IMR-90 (cell line): ENCODE measurements around the gene PRPS1L1. TPM values are rescaled to one million over a fixed set of nuclear protein-coding genes. Genes with fewer than 3 reads are reported as not detected.
A peak's percentile ranks its signal among the peaks of the same experiment; 100 is the strongest.

ENCODE experiments used
- ATAC-seq: fragments of 200-7000 bp; cut with Tn5 transposase; 2 replicates; pipeline ENCODE4 v1.9.1; 2020; ENCODE audit warnings: low read depth, mild to moderate bottlenecking, moderate library complexity
- BruUV-seq: library from RNA; stranded (reverse); fragments of 400-500 nt; replicated peaks from 2 replicates; lab custom pipeline; 2021; lab: Mats Ljungman, UMichigan
- CTCF ChIA-PET: fragments of 300-600 bp; formaldehyde crosslinking; extraction: SDS; loops from one replicate; lab custom pipeline; 2021; ENCODE audit warnings: antibody characterized with exemption; lab: Yijun Ruan, JAX
- POLR2A ChIA-PET: fragments of 300-600 bp; sonication (Branson Sonifier 250); formaldehyde crosslinking; loops from one replicate; lab custom pipeline; 2022; ENCODE audit warnings: antibody characterized with exemption; ENCODE audit not compliant: unreplicated experiment; lab: Charles Lee
- DNase-seq: peaks from one replicate; pipeline ENCODE4 v3.0.0; 2013
- H2AFZ ChIP-seq: replicated peaks from 2 replicates; pipeline ENCODE3; 2013; ENCODE audit warnings: low read length, mild to moderate bottlenecking; ENCODE audit not compliant: poor library complexity
- H2AK5ac ChIP-seq: 2 replicates; pipeline ENCODE4 v1.6.1; 2013; ENCODE audit warnings: low read depth, low read length, inconsistent platforms
- H2AK9ac ChIP-seq: replicated peaks from 2 replicates; pipeline ENCODE3; 2013; ENCODE audit warnings: mild to moderate bottlenecking, low read depth, low read length, moderate library complexity; ENCODE audit not compliant: poor library complexity
- H2BK120ac ChIP-seq: 2 replicates; pipeline ENCODE4 v1.6.1; 2013; ENCODE audit warnings: low read depth, low read length, inconsistent platforms
- H2BK15ac ChIP-seq: 3 replicates; pipeline ENCODE4 v1.6.1; 2013; ENCODE audit warnings: low read depth, low read length, inconsistent platforms
- H2BK20ac ChIP-seq: 2 replicates; pipeline ENCODE4 v1.6.1; 2013; ENCODE audit warnings: low read depth, mild to moderate bottlenecking, inconsistent platforms, low read length, moderate library complexity
- H2BK5ac ChIP-seq: 2 replicates; pipeline ENCODE4 v1.6.1; 2013; ENCODE audit warnings: mild to moderate bottlenecking, low read depth, low read length, inconsistent platforms; ENCODE audit not compliant: poor library complexity, severe bottlenecking
- H3K14ac ChIP-seq: replicated peaks from 2 replicates; pipeline ENCODE4 v1.6.1; 2013; ENCODE audit warnings: low read depth, low read length, inconsistent platforms
- H3K18ac ChIP-seq: 2 replicates; pipeline ENCODE4 v1.6.1; 2013; ENCODE audit warnings: low read depth, low read length, control low read depth
- H3K23ac ChIP-seq: 2 replicates; pipeline ENCODE4 v1.6.1; 2013; ENCODE audit warnings: low read depth, low read length, inconsistent platforms
- H3K27ac ChIP-seq: 2 replicates; pipeline ENCODE4 v1.5.1; 2013; ENCODE audit warnings: mild to moderate bottlenecking, control low read depth, low read length; ENCODE audit not compliant: insufficient read depth
- H3K27me3 ChIP-seq: 2 replicates; pipeline ENCODE4 v1.6.1; 2013; ENCODE audit warnings: low read length; ENCODE audit not compliant: control insufficient read depth, insufficient read depth
- H3K36me3 ChIP-seq: 2 replicates; pipeline ENCODE4 v1.6.1; 2013; ENCODE audit warnings: low read length, mixed read lengths; ENCODE audit not compliant: control insufficient read depth, insufficient read depth
- H3K4ac ChIP-seq: 2 replicates; pipeline ENCODE4 v1.6.1; 2013; ENCODE audit warnings: low read depth, low read length, inconsistent platforms
- H3K4me1 ChIP-seq: 2 replicates; pipeline ENCODE4 v1.6.1; 2013; ENCODE audit warnings: low read length, mixed read lengths; ENCODE audit not compliant: control insufficient read depth, insufficient read depth
- H3K4me2 ChIP-seq: 2 replicates; pipeline ENCODE4 v1.6.1; 2013; ENCODE audit warnings: low read depth, mild to moderate bottlenecking, control low read depth, low read length, moderate library complexity
- H3K4me3 ChIP-seq: 2 replicates; pipeline ENCODE4 v1.5.1; 2013; ENCODE audit warnings: low read depth, mild to moderate bottlenecking, control low read depth, low read length, moderate library complexity; ENCODE audit not compliant: insufficient read depth
- H3K56ac ChIP-seq: 2 replicates; pipeline ENCODE4 v1.6.1; 2013; ENCODE audit warnings: low read length, inconsistent platforms; ENCODE audit not compliant: insufficient read depth; ENCODE audit errors: extremely low read depth
- H3K79me1 ChIP-seq, 2 experiments: 2 replicates each; pipeline ENCODE4 v1.6.1; 2013; ENCODE audit warnings: low read length in 2 of 2, inconsistent platforms in 1 of 2, low read depth in 1 of 2
- H3K9ac ChIP-seq: 2 replicates; pipeline ENCODE4 v1.6.1; 2013; ENCODE audit warnings: low read depth, low read length, control low read depth
- H3K9me1 ChIP-seq: 2 replicates; pipeline ENCODE4 v1.6.1; 2013; ENCODE audit warnings: low read length, inconsistent platforms; ENCODE audit not compliant: insufficient read depth
- H3K9me3 ChIP-seq: 2 replicates; pipeline ENCODE4 v1.6.1; 2013; ENCODE audit warnings: low read length; ENCODE audit not compliant: control insufficient read depth, insufficient read depth
- H4K20me1 ChIP-seq: 2 replicates; pipeline ENCODE4 v1.6.1; 2013; ENCODE audit warnings: low read length, inconsistent platforms; ENCODE audit not compliant: insufficient read depth
- H4K5ac ChIP-seq: 2 replicates; pipeline ENCODE4 v1.6.1; 2013; ENCODE audit warnings: mild to moderate bottlenecking, low read depth, low read length, control low read depth
- H4K8ac ChIP-seq, 2 experiments: 2 replicates each; pipeline ENCODE4 v1.6.1; 2013; ENCODE audit warnings: low read depth in 2 of 2, low read length in 2 of 2, control low read depth in 1 of 2, inconsistent platforms in 1 of 2
- H4K91ac ChIP-seq: 2 replicates; pipeline ENCODE4 v1.6.1; 2013; ENCODE audit warnings: low read depth, low read length, inconsistent platforms; ENCODE audit not compliant: insufficient read depth
- FOS ChIP-seq: fragments of 150-350 bp; IDR thresholded peaks from 2 replicates; pipeline ENCODE4 v1.6.1; 2016; ENCODE audit warnings: low read depth, low read length
- POLR2A ChIP-seq: IDR thresholded peaks from 2 replicates; pipeline ENCODE4 v1.6.1; 2012; ENCODE audit warnings: mild to moderate bottlenecking, low read depth, low read length
- WGBS, 2 experiments: methylation state at CpG; one replicate each; pipeline versions ENCODE4 v1.1.5 to v1.1.7; 2013; ENCODE audit warnings: missing lambda C conversion rate in 2 of 2; ENCODE audit not compliant: insufficient read length in 1 of 2; ENCODE audit errors: extremely low coverage in 2 of 2; 5-methylcytosine and 5-hydroxymethylcytosine counted together
- dilution Hi-C: fragments of 300-500 bp; cut with HindIII; formaldehyde crosslinking; loops from one replicate; pipeline ENCODE4 v1.14.3; 2018; ENCODE audit warnings: low sequenced_read_pairs; ENCODE audit not compliant: unreplicated experiment
- in situ Hi-C: fragments of 300-500 bp; cut with MboI; formaldehyde crosslinking; loops from 3 replicates; pipeline ENCODE4 v1.14.3; 2019; ENCODE audit warnings: low sequenced_read_pairs, inconsistent platforms, mixed read lengths
- intact Hi-C: fragments of 100-400 bp; cut with micrococcal nuclease; formaldehyde crosslinking; loops from 2 replicates; pipeline ENCODE4 v1.10.0; 2022
- polyA plus RNA-seq, 3 experiments: library from polyadenylated mRNA; depleted of rRNA; stranded (reverse); fragments of >200 nt; gene quantifications; 2 replicates each; pipeline ENCODE4 v1.2.3, GENCODE V29; 2012; ENCODE audit warnings: low replicate concordance in 1 of 3
- total RNA-seq: library from RNA; depleted of rRNA; stranded (reverse); fragments of >200 nt; gene quantifications from 2 replicates; pipeline ENCODE4 v1.2.3, GENCODE V29; 2012

The PRPS1L1 gene
- total and polyA plus RNA-seq, 2 of the 4 experiments (the other 2 are of a cell fraction), result not detected

- H3K27me3 ChIP-seq, result no peaks in the 10 kb centered on the region
- no peak overlapping the region for H3K14ac ChIP-seq
- H4K91ac ChIP-seq, result no peak overlapping the region
- no peak overlapping the region for H2AK9ac ChIP-seq
- no peak overlapping the region for H2AK5ac ChIP-seq
- ChIA-PET CTCF (no interaction called here), POLR2A (no interaction called here)
- peaks cover 2% of the 10 kb centered on the region; the same call in 1 of the 2 replicates for H3K4me1 ChIP-seq
- H2BK20ac ChIP-seq, result peak overlapping the region; percentile 58; the same call in 1 of the 2 replicates
- no TSS peak for BruUV-seq
- no peaks in the 10 kb centered on the region for H3K79me1 ChIP-seq
- peaks cover 3% of the 10 kb centered on the region; the same call in 1 of the 2 replicates for H3K9me1 ChIP-seq
- H3K18ac ChIP-seq, result no peak overlapping the region
- H3K4me2 ChIP-seq, result peak overlapping the region; percentile 63; the same call in 1 of the 2 replicates
- no peaks in the 10 kb centered on the region for H3K9me3 ChIP-seq
- TF ChIP-seq FOS, result peak; percentile 20; the same call in 1 of the 2 replicates
- no peak for TF ChIP-seq POLR2A
- H3K4me3 ChIP-seq, result no peak overlapping the region
- in situ Hi-C loops (no loop called here), intact Hi-C loops (no loop called here), dilution Hi-C loops (no loop called here)
- ATAC-seq (peak; percentile 88), DNase-seq (peak; percentile 88)
- no peak overlapping the region for H2BK15ac ChIP-seq
- no peaks in the 10 kb centered on the region for H3K36me3 ChIP-seq
- no peak overlapping the region for H2BK5ac ChIP-seq
- H3K27ac ChIP-seq, result no peak overlapping the region
- H3K56ac ChIP-seq, result no peak overlapping the region
- no peaks in the 10 kb centered on the region for H4K20me1 ChIP-seq
- no peak overlapping the region for H2AFZ ChIP-seq
- no peak overlapping the region for H4K8ac ChIP-seq
- WGBS, 2 experiments, result no CpG with 5 or more reads among the region's 1 CpG
- H3K9ac ChIP-seq, result no peak overlapping the region
- H3K4ac ChIP-seq, result no peak overlapping the region
- peak overlapping the region; percentile 41; the same call in 1 of the 2 replicates for H2BK120ac ChIP-seq
- no peak overlapping the region for H4K5ac ChIP-seq
- no peak overlapping the region for H3K23ac ChIP-seq
These were observed 40.8 kb downstream of the PRPS1L1 start for GRCh38 chr7:17986851-17987250.
